T follicular helper cell (primary cell): Measurements from ENCODE around the gene RHEX.

Experiments
- DNase-seq: peaks from one replicate; pipeline ENCODE4 v3.0.0-alpha.2; 2020; ENCODE audit warnings: low read depth

Gene RHEX

DNA sequence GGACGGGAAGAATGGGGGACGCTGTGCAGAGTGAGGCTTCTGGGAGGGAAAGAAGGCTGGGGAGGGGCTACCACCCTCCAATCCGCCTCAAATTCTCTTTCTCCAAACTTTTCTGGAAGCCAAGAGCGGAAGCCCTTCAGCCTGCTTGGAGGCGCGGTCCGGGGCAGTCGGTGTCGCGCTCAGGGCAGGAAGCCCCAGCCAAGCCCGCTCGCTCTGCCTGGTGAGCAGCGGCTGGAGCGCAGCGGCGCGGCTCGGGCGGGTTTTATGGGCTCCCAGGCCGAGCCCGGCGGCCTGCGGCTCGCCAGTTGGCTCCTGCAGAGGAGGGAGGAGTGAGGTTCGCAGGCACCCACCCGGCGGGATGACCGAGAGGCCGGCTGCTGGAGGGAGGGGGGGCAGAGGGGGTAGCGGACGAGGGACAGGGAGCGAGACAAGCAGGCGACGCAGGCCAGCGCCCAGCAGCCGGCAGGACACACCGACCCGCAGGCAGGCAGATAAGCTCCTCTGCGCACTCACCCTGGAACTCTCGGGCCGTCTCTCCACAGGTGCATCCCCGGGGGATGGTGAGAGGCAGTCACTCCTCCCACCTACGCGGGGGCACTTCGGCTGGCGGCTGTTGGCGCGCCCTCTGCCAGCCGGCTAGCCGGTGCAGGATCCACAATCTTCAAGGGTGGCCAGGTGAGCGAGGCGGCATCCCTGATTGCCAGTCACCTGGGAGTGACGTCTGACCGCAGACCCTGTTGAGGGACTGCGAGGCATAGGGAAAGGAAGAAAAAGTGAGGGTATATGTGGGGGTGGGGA is 64.4 kb downstream of the RHEX start, which contains the start of gene AVPR1B:
AVPR1B (minus strand) TSS at position 238 of the 798 bp plus-strand sequence. CDS start 498 bp downstream, outside the sequence.
- no peak for DNase-seq

DNA sequence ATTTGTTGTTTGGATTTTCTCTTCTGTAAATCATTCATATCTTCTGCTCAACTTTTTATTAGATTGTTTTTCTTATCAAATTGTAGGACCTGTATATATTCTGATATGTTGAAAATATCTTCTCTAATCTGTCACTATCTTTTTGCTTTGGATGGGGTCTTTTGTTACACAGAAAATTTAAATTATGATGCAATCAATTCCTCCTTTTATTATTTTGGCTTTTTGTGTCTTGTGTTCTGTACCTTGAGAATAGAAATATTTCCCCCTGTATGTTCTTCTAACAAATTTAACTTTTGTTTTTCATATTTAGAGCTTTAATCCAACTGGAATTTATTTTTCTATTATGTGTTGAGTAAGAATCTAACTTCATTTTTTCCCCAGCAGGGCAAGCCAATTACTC is 67.4 kb downstream of the RHEX start:
- no peak for DNase-seq

DNA sequence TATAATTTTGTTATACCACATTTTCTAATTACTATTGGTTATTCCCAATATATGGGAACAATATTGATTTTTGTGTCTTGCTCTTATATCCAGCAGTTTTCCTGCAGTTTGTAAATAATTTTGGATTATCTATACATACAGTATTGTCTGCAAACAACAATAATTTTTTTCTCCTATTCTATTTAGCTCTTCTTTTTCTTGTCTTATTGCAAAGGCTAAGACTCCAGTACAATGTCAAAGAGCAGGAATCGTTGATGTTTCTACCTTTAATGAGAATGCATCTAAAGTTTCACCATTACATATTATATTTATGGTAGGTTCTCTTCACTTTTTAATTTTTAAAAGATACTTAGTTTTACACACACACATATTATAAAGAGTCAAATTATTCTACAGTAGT is 68.3 kb downstream of the RHEX start:
- no peak for DNase-seq

DNA sequence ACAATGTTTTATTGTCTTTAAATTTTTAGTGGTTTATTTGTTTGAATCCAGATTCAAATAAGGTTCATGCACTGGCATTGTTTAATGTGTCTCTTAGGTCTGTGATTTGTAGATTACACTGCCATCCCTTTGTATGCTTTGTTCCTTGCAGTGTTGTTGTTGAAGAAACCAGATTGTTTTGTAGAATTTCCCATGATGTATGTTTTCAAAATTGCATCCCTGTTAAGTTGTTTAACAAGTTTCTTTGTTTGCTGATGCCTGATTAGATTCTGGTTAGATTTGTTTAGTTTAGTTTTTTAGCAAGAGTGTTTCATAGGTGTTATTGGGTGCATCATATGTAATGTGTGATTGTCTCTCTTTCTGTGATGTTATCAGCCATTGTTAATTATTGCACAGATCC is 69.7 kb downstream of the RHEX start:
- no peak for DNase-seq

DNA sequence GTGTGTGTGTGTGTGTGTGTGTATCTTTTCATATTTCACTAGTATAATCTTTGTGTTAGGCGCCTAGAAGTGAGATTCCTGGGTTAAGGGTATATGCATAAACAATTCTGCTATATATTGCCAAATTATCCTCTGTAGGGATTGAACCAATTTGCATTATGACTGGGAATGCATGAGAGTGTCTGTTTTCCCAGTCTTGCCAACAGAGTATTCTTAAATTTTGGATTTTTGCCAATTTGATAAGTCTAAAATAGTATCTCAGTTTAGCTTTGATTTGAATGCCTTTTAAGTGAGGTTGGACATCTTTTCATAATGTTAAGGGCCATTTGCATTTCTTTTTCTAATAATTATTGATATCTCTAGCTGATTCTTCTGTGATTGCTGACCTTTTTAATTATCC is 72.4 kb downstream of the RHEX start:
- DNase-seq, result no peak

DNA sequence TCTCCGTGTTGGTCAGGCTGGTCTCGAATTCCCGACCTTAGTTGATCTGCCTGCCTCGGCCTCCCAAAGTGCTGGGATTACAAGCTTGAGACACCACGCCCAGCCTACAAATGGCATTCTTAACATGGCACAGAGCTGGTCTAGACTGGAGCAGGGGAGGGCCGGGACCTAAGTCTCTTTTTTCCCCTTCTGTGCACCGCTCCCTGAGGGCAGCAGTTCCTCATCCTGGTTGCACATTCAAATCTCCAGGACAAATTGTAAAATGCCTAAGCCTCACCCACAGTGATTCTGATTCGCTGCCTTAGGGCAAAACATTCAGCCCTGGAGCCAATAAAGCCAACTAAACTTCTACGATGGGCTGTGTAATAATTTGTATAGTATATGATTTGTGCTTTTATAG is 74.4 kb downstream of the RHEX start:
- DNase-seq, result no peak

DNA sequence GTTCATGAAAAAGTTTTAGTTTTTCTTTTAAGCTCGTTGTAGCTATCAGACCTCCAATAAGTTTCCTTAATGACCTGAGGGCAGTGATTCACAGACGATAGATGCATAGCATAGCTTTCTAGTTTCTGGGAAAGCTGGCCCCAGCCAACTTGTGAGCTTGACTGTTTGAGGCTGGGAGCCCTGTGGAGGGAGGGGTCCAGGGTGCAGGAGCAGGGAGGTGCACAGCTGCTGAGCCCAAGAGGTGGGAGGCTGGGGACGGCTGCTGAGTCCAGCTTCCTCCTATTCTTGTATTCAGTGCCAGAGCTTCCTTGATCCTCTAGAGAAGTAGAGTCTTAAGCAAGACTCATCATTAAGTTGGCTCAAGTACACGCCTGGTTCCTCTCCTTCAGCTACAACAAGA is 75.2 kb downstream of the RHEX start:
- no peak for DNase-seq

DNA sequence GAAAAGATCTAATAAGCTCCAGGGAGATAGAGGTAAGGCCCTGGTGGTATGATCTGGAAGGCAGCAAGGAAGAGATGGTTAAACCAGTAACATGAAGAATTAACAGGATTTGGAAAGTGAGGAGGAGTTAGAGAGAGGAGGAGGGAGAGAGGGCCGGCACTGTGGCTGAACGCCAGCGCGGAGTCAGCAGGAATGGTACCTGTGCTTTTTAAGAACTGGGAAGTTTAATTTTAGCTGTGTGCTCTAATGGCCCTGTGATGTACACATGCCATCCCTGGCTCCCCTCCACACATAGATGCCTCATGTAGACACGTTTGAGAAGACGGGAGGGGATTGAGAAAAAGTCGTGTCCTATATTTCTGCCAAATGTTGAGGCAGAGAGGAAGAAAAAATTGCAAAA is 78.1 kb downstream of the RHEX start:
- DNase-seq, result no peak

DNA sequence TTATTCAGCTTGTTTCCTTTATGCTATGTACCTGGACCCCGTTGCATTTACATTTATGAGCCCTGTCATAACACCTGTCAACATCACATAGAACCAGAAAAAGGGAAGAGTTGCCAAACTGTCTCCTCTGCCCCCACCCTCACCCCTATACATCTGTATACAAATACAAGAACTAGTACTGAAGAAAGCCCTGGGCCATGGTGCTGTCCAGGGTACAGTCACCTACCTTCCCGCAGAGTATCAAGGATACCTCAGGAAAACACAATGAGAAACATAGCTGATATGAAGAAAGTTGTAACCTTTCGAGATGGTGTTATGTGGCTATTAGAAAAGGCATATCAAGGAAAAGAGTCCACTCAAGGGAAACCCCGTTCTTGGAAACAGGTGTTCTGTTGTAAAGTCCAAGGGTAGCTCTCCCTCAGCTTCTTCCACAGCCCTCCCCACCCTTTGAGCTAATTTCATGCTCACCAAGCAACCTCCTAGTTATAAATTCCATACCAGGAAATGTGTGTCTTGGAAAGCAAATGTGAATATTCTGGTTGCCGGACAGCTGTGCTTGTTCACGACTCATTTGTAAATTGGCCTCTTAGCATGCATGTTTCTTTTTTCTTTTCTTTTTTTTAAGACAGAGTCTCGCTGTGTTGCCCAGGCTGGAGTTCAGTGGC is 80.9 kb downstream of the RHEX start:
- DNase-seq, result no peak

DNA sequence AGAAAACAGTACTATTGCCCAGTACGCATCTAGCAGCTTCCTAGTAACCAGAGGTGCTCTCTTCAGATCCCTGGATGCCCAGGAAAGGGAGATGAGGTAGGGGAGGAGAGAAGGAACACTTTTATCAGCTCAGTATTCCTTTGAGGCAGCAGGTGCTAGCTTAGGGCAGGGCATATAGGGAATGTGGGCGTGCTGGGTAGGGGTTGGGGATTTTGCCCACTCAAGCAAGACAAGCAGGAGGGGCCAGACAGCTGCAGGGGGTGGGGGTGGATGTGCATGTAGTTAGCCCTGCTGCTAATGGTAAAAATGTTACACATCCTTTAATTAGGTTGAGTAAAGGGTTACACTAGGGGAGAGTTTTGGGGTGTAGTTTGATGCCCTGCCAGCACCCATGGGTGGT is 82.3 kb downstream of the RHEX start:
- no peak for DNase-seq

DNA sequence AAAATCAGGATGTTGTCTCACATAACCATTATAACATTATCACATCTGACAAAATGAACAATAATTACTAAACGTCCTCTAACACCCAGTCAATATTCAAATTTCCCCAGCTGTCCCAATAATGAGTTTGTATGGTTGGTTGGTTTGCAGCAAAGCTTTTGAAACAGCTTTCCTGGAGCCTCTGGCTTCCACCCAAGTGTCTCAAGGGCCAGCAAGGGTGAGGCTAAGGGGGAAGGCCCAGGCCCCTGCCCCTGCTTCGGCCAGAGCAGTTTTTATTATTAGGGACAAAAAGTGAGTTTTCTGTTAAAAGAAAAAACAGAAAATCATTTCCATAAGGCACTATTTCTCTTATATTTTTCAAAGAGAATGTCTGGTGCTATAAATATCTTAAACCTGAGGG is 83.3 kb downstream of the RHEX start:
- DNase-seq, result no peak

DNA sequence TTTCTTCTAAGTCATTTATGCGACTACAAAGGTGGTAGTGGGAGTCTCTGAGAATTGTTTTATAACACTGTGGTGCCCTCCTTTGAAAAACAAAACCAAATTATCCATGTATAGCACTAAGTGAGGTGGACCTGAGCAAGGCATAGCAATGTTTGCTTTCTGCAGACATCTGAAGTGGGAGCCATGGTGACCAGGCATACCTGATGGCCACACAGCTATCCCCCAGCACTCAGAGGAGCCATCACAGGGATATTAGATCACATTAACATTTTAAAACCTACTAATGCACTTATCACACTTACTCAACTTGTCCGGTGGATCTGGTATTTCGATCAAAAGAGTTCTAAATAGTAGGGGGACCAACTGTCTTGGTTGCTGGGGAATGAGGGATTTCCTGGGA is 89.0 kb downstream of the RHEX start:
- DNase-seq, result no peak

DNA sequence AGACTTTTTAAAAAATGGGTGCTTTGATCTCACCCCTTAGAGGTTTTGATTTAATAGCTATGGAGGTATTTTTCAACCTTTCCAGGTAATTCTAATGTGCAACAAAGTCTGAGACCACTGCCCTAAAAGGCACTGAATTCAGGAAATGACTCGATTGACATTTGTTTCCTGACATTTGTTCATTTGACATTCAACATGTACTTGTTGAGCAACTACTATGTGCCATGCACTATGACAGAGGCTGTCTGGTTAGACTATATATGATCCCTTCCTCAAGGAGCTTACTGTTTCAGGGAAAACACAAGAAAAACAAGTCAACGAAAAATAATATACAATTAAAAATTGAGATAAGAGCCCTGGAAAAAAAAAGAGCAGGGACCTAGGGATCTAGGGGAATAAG is 89.8 kb downstream of the RHEX start:
- DNase-seq, result no peak

DNA sequence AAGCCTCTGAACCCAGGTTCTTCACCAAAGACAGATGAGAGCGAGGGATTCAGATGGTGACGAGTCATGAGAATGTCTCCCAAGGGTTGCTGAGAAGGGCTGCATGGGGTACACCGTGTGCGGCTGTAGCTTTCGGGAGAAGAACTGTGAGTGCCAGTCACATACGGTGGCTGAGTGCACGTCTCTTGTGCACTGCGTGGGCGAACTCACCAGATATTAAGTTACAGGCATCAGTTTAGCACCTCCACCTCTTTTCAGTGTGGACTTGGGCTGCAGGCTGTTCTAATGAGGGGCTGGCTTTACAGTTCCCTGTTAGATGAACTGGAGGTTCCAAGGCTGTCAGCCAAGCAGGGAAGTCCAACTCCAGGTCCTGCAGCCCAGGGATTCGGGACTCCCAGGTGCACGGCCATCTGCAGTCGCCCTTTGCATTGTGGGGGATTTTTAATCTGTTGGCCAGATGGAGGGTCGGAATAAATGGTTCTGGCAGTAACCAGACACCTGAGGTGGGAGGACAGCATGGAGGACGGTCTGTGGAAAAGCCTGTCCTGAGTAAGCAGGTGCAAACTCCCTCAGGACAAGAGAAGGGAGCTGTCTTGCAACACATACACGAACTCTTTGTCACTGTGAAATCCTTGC is 90.7 kb downstream of the RHEX start:
- no peak for DNase-seq

DNA sequence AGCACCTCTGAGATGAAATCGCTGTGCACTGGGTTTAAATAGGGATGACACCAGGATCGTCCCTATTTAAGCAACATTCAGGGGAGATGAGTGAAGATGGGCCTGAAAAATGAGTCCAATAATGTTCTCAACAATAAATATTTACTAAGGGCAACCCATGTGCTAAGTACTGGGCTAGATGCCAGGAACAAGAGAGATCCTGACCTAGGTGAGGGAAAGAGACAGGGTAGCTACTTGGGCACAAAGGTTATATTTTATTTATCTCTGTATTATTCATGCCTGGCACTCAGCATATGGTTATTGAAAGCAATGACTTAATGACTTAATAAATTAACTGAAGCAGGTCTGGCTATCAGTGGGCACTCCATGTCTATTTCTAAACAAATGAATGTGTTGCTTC is 91.6 kb downstream of the RHEX start:
- no peak for DNase-seq

DNA sequence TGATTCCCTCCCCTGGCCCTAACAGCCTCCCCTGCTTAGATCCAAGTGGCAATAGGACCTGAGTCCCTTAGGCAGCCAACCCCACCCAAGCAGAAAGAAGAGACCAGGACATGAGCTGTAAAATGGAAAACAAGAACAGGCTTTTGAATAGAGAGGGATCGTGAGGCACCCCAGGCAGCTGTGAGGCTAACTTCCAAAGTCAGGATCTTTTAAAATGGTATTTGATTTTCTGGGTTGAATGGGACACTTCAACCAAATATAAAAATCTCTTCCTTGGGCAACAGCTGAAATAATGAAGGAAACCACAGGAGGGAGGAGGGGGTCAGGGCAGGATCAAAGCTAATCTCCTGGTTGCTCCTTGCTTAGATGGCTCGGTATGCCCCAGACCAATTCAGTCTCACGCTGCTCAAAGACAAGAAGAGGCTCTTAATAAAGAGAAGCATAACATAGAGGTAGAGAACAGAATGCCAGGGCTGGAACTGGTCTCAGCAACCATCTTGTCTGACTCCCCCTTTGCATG is 92.9 kb downstream of the RHEX start:
- DNase-seq, result no peak
